Lung (tissue), 12 donors: Measurements from ENCODE around the gene PRR15L. TPM values are rescaled to one million over a fixed set of nuclear protein-coding genes. Genes with fewer than 3 reads are reported as not detected.

Experiments used
- ATAC-seq: fragments of 200-7000 bp; cut with Tn5 transposase; one replicate; pipeline ENCODE4 v1.9.1; 2020; ENCODE audit warnings: moderate number of reproducible peaks; ENCODE audit not compliant: insufficient read depth, low FRiP score
- DNase-seq, 3 donors: peaks; one replicate each; pipeline ENCODE4 v3.0.0-alpha.2; 2013 to 2017
- H3K27ac ChIP-seq, 2 donors: one replicate each; pipeline ENCODE4 v1.5.1; 2013; ENCODE audit warnings: mild to moderate bottlenecking in 2 of 2, moderate library complexity in 2 of 2, control low read depth in 1 of 2, inconsistent platforms in 1 of 2, low read depth in 1 of 2, low read length in 1 of 2
- H3K27me3 ChIP-seq, 3 donors: one replicate each; pipeline ENCODE4 v1.5.1; 2013; ENCODE audit warnings: low read length in 2 of 3; ENCODE audit not compliant: control insufficient read depth in 3 of 3, insufficient read depth in 3 of 3
- H3K36me3 ChIP-seq, 4 donors: one replicate each; pipeline ENCODE4 v1.5.1; 2013; ENCODE audit warnings: low read length in 4 of 4, mild to moderate bottlenecking in 1 of 4, moderate library complexity in 1 of 4; ENCODE audit not compliant: control insufficient read depth in 4 of 4, insufficient read depth in 4 of 4
- H3K4me1 ChIP-seq, 5 donors: one replicate each; pipeline ENCODE4 v1.5.1; 2013; ENCODE audit warnings: low read length in 5 of 5, mild to moderate bottlenecking in 2 of 5, moderate library complexity in 1 of 5; ENCODE audit not compliant: control insufficient read depth in 5 of 5, insufficient read depth in 5 of 5
- H3K4me3 ChIP-seq: one replicate; pipeline ENCODE4 v1.5.1; 2013; ENCODE audit warnings: mild to moderate bottlenecking, control low read depth, moderate library complexity
- H3K9ac ChIP-seq, 2 donors: one replicate each; pipeline ENCODE4 v1.5.1; 2013; ENCODE audit warnings: low read length in 2 of 2, control low read depth in 1 of 2; ENCODE audit not compliant: insufficient read depth in 1 of 2
- H3K9me3 ChIP-seq, 4 donors: one replicate each; pipeline ENCODE4 v1.5.1; 2013; ENCODE audit warnings: low read length in 3 of 4, mild to moderate bottlenecking in 1 of 4, moderate library complexity in 1 of 4; ENCODE audit not compliant: control insufficient read depth in 4 of 4, insufficient read depth in 3 of 4
- WGBS, 2 donors: extraction: QIAGEN DNeasy Blood & Tissue Kit; methylation state at CpG; one replicate each; pipeline ENCODE4 v1.1.7; 2013; 5-methylcytosine and 5-hydroxymethylcytosine counted together
- polyA plus RNA-seq, 2 donors: library from polyadenylated mRNA; stranded (reverse); fragments of 200-250 nt; gene quantifications; one replicate each; pipeline ENCODE4 v1.2.1, GENCODE V29; 2013
- total RNA-seq, 2 donors: library from RNA; depleted of rRNA in 1 of 2; stranded (reverse); fragments of >200 nt in 1 of 2; gene quantifications; one replicate each; pipeline ENCODE4 v1.2.1, GENCODE V29; 2014 to 2021
- TF ChIP-seq, protein P1 (sequence below): IDR thresholded peaks from 2 replicates; pipeline ENCODE4 v1.5.1; 2012; ENCODE audit warnings: mild to moderate bottlenecking; ENCODE audit errors: control extremely low read depth, extremely low read depth
- donor health status: control.
- donor health status: control.
- donor health status: Bipolar disorder and iron deficiency.
- donor health status: healthy.
- donor health status: DM: yes; HTN: yes; CAD: no.

Gene PRR15L
- total and polyA plus RNA-seq, 4 donors = 59.5 to 98.5 (median 75.5) TPM

DNA sequence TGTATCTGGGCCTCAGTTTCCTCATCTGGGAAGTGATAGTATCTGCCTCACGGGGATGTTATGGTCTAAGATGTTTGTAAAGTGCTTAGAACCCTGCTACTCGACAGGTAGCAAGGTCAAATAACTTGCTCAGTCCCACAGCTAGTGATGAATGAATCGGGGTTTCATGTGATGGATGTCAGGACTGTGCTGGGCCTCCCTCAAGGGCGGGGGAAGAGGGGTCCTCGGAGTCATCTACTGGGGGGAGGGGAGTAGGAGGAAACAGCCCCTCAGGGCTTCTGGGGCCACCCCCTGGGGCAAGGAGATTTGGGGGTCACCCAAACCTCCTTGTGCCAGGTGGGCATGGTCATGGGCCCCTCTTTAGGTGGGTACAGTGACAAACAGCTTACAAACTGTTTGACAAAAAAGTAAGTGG is 15.6 kb downstream of the PRR15L start:
- ATAC-seq (no peak), DNase-seq (no peak)
- 6 to 10% methylated on average over 5 of the region's 5 CpGs for WGBS, 2 donors
- Histone ChIP-seq H3K9me3 (no peaks in the 10 kb centered on the region), H3K4me1 (peaks cover 3 to 12% (median 8%) of the 10 kb centered on the region in 5 donors), H3K9ac (peak overlapping the region; percentile 27 to 50), H3K36me3 (peaks cover 0 to 9% (median 0%) of the 10 kb centered on the region in 4 donors), H3K4me3 (peak overlapping the region; percentile 76), H3K27me3 (no peaks in the 10 kb centered on the region), H3K27ac (peak overlapping the region in 1 of 2 donors; percentile 67)
- TF ChIP-seq, protein P1, sequence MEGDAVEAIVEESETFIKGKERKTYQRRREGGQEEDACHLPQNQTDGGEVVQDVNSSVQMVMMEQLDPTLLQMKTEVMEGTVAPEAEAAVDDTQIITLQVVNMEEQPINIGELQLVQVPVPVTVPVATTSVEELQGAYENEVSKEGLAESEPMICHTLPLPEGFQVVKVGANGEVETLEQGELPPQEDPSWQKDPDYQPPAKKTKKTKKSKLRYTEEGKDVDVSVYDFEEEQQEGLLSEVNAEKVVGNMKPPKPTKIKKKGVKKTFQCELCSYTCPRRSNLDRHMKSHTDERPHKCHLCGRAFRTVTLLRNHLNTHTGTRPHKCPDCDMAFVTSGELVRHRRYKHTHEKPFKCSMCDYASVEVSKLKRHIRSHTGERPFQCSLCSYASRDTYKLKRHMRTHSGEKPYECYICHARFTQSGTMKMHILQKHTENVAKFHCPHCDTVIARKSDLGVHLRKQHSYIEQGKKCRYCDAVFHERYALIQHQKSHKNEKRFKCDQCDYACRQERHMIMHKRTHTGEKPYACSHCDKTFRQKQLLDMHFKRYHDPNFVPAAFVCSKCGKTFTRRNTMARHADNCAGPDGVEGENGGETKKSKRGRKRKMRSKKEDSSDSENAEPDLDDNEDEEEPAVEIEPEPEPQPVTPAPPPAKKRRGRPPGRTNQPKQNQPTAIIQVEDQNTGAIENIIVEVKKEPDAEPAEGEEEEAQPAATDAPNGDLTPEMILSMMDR = no peak

DNA sequence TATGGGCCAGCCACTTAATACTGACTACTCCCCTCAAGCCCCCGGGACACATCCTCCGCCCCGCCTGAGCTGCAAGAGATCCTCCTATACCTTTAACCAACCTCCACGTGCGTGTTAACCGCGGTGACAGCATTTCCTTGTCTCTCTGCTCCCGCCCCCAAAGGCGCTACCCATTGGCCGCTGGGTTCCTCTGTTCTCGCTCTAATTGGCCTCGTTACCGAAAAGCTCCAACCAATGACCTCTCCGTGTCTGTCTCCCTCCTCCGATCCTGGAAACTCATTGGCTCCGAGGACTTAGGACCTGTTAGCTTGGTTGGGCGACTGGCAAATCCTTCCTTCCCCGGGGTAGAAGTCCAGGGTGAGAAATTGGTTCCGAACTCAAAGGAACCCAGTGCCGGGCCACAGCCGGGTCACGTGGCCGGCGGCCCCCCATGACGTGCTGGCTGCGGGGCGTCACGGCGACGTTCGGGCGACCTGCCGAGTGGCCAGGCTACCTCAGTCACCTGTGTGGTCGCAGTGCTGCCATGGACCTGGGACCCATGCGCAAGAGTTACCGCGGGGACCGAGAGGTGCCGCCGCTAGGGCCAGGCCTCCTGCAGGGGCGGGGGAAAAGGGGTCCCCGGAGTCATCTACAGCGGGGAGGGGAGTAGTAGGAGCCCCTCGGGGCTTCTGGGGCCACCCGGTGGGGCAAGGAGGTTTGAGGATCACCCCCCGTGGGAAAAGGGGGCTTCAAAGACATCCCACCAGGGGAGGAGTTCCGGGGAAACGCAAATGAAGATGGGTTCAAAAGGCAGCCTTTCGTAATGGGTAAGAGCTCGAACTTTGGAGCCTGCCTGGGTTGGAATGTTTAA is 16.2 kb downstream of the PRR15L start, which contains the start of gene PNPO:
Gene PNPO (plus strand): TSS at position 326 of the 850 bp plus-strand sequence. CDS start 105 bp downstream, at position 431.
- H3K36me3 ChIP-seq = peaks cover 0 to 9% (median 0%) of the 10 kb centered on the region in 4 donors
- peak within 1 kb of the TSS; percentile 27 to 50 for H3K9ac ChIP-seq
- 1% methylated on average over 50 of the region's 50 CpGs for WGBS, 2 donors
- H3K4me3 ChIP-seq = peak within 1 kb of the TSS; percentile 76
- TF ChIP-seq, protein P1 = no peak
- DNase-seq = peak; percentile 92 to 96 (median 96)
- peak; percentile 98 for ATAC-seq
- no peaks in the 10 kb centered on the region for H3K27me3 ChIP-seq
- no peaks in the 10 kb centered on the region for H3K9me3 ChIP-seq
- H3K27ac ChIP-seq = peak within 1 kb of the TSS; percentile 67 to 84
- peaks cover 3 to 12% (median 8%) of the 10 kb centered on the region in 5 donors for H3K4me1 ChIP-seq

DNA sequence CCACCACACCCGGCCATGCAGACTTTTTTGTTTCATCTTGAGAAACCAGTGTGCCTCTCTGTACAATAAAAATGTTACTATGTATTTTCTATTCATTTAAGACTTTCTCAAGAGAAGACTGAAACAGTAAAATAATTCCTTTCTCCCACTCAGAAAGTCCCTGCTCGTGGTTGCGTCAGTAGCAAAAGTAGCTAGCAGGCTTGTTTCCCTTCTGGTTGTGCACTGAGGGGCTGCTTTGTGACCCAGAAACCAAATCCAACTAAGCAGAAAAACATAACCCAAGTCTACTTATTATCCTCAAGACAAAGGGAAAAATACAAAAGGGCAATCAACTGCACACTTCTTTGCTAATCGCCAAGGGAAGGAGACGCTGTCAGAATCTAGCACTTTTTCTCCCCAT is 19.7 kb downstream of the PRR15L start:
- Histone ChIP-seq H3K27ac (no peak overlapping the region), H3K9ac (no peak overlapping the region), H3K27me3 (no peaks in the 10 kb centered on the region), H3K9me3 (no peaks in the 10 kb centered on the region), H3K4me3 (no peak overlapping the region), H3K4me1 (peaks cover 3 to 15% (median 8%) of the 10 kb centered on the region in 5 donors), H3K36me3 (peaks cover 0 to under 1% (median 0%) of the 10 kb centered on the region in 4 donors)
- DNase-seq (no peak), ATAC-seq (no peak)
- 81 to 88% methylated on average over 5 of the region's 5 CpGs for WGBS, 2 donors
- TF ChIP-seq, protein P1 = no peak
